Nucleus accumbens (tissue), 56 donors: ENCODE data around the gene ZFPM1.

ENCODE experiments used
- DNase-seq, 56 donors: peaks; one replicate each; lab custom pipeline; 2025; lab: John Stamatoyannopoulos, UW

The ZFPM1 gene

DNA sequence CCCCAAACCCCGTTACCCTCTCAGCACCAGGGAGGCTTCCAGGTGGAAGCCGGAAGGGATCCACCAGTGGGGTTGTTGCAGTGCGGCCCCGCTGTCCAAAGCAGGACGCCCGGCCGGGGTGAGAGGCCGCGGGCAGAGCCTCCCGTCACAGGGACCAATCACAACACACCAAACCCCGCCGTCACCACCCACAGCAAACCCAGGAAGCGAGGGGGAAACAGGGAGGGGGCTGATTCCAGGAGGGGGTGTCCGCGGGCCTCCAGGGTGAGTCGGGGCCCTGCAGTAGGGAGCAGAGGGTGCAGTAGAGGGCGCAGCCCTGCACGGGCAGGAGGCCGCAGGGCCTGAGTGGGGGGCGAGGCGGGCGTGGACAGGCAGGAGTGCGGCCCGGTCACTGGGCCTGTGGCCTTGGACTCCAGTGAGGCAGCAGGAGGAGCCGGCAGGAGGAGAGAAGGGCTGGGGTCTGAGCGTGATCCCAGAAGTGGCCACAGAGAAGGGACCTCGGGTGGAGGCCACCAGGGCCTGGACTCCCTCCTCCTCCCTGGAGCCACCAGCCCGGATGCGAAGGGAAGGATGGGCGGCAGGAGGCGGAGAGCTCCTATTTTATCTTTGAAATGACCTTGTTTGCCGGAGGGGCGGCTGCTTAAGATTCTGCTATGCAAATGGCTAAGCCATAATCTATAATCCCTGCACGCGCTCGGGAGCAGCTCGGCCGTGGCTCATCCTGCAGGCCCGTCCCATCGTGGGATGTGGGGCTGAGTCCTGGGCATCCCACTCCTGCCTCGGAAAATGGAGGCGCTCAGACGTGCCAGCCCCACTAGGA lies 41.5 kb downstream of the ZFPM1 start:
- DNase-seq, result no peak

DNA sequence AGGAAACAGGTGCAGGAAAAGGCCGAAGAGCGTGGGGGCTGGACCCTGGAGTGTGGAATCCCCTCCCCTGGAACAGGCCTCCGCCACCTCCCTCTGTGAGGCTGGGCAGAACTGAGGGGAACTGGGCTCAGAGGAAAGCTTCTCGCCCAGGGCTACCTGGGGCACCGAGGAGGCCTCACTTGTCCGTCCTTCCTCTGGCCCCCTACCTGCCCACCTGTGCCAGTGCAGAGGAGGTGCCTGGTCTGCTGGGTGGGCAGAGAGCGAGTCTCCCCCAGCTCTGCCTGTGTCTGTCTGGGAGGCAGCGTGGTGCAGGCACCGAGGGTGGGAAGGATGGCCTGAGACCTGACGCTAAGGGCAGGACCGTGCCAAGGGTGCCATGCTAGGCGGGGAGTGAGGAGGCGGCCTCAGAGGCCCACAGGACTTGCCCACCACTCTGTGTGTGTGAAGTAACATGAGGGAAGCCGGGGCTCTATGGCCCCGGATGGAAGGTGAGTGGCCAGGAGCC lies 42.2 kb downstream of the ZFPM1 start:
- no peak for DNase-seq

DNA sequence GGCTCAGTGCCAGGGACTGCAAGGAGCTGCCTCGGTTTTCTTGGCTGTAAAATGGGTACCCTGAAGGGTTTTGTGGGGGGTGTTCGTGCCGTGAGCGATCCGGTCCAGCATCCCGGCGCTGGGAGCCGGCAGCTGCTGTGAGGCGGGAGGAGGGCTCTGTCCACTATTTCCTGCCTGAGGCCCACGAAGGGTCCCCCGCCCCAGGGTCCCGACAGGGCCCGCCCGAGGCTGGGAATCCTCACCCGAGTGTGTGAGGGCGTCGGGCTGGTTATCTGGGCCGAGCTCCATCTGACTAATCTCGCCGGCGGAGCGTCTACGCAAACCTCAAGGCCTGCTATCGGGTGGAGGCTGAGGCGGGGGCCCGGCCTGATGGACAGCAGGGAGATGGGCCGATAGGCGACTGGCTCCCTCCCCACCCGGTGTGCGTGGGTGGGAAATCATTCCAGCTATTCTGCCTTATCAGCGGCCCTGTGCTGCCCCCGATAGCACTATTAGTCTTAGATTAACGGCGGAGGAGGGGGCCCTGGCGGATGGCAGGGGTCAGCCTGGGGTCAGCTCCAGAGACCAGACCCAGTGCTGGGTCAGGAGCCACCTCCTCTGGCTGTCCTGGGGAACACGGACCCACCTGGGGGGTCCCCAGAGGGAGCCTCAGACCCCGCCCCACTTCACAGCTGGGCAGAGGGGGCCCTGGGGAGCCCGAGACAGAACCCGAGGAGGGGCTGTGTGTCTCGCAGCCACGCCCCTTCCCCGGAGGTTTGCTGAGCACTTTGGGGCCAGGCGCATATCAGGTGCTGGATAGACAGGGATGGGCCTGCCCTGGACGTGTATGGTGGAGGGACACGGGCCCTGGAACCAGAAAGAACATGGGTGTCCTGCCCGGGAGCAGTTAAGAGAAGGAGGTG lies 44.7 kb downstream of the ZFPM1 start:
- no peak for DNase-seq

DNA sequence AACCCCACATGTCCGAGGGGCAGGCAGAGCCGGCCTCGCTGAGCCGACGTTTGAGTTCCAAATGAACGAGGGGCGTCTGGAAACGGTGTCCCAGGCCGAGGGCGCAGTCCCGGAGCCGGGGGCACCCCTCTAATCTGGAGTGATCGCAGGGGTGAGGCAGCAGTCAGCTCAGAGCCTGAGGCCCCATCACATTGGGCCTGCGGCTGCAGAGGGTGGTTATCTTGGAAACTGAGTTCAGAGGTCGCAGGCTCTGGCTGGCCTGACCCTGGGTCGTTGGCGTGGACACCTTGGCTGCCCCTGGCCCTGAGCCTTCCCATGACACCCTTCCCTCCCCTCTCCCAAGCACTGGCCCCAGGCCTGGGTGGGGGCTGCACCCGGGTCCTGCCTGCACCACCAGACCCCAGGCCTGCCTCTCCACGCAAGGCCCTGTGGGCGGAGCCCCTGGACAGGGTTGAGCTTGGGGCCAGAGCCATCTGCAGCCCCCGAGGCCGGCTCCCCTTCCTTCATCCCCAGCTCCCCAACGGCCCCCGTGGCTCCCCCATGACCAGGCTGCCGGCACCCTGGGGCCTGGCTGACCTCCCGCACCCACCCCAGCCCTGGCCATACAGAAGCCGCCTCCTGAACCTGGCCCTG lies 45.6 kb downstream of the ZFPM1 start:
- DNase-seq, result no peak

DNA sequence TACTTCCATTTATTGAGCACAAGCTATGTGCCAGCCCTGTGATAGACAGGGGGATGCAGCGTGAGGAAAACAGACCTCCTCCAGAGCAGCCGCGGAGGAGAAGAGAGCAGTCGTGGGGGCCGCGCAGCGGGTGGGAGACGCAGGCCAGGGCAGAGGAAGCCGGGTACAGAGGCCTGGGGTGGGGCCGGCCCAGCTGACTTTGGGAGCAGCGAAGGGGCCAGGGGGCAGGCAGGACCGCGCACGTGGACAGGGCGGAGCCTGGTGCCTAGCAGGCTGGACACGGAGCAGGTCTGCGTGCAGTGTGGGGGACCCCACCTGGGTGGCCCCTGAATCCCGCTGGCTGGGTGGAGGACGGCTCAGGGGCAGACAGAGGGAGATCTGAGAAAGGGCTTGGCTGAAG lies 46.2 kb downstream of the ZFPM1 start:
- DNase-seq, result no peak

DNA sequence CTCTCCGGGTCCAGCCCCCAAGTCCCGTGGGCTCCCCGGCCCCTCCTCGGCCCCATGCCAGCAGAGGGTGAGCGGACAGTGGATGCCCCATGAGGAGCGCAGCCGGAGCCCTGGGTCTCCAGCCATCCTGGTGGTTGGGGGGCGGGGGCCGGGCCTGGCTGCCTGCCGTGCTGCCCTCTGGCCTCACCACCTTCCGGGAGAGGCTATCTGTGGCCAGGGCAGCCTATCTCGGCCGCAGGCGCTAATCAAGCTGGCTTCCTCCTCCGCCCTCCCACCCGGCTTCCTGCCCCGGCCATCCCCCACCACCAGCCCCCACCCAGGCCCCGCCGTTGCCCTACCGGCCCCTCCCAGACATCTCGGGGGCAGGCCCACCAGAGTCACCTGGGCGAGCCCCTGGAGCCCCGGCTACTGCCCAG lies 46.8 kb downstream of the ZFPM1 start:
- no peak for DNase-seq

DNA sequence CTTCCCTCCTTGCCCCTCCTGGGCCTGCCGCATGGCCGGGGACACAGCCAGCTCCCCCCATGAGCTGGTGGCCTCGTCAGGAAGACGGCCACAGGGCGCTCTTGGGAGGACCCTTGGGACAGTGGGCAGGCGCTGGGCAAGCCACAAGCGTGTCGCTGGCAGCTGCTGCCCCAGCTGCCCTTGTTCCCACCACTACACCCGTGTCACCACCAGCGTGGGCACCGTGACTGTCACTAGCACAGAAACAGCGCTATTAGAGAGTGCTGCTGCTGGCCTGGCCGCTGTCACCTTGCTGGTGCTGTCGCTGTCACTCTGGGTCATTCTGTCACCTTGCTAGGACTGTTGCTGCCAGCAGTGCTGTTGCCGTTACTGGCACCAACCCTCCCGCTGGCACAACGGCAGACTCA lies 47.2 kb downstream of the ZFPM1 start:
- DNase-seq, result no peak

DNA sequence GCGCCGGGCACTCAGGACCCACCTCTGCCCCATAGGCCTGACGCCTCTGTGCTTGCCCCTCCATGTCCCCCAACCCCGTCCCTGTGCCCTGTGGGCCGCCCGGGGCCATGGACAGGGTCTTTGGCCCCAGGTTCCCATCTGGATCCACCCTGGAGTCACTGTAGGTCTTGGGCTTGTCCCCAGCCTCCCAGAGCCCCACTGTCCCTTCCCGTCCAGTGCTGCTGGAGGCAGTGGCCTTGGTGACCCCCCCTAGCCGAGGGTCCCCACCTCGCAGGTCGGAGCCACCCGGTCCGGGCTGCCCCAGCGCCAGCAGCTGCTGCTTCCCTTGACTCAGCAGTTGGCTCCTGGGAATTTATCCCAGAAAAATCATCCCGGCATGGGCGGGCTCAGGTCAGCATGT lies 49.3 kb downstream of the ZFPM1 start:
- no peak for DNase-seq

DNA sequence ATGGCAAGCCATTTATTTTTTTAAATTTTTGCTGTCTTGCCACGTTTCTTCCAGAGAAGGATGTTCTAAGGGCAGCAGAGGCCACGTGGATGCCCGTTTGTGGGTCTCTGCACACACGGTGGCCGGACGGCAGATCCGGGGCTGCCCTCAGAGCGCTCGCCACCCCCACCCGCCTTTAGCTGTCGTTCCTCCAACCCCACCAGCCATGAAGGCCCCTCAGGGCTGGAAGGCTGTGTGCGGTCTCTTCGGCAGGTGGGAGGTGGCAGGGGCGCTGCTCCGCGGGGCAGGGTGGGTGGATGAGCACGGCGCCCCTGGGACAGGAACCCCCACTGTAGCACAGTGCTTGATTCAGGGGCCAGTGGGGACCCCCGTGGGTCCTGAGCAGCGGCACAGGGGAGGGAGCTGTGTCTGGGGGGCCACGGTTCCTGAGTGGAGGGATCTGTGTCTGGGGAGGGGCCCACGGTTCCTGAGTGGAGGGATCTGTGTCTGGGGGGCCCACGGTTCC lies 49.7 kb downstream of the ZFPM1 start:
- no peak for DNase-seq

DNA sequence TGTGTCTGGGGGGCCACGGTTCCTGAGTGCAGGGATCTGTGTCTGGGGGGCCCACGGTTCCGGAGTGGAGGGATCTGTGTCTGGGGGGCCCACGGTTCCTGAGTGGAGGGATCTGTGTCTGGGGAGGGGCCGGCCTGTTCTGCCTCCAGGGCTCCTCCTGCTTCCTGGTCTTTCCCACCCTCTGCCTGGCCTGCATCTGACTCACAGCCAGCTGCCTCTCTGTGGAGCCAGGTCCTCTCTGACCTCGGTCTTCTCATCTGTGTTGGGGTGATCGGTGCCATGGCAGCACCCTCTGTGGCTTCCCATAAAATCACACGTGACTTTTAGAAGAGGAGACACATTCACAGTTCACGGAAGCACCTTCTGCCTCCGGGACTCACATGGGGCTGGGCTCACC lies 50.3 kb downstream of the ZFPM1 start:
- no peak for DNase-seq

DNA sequence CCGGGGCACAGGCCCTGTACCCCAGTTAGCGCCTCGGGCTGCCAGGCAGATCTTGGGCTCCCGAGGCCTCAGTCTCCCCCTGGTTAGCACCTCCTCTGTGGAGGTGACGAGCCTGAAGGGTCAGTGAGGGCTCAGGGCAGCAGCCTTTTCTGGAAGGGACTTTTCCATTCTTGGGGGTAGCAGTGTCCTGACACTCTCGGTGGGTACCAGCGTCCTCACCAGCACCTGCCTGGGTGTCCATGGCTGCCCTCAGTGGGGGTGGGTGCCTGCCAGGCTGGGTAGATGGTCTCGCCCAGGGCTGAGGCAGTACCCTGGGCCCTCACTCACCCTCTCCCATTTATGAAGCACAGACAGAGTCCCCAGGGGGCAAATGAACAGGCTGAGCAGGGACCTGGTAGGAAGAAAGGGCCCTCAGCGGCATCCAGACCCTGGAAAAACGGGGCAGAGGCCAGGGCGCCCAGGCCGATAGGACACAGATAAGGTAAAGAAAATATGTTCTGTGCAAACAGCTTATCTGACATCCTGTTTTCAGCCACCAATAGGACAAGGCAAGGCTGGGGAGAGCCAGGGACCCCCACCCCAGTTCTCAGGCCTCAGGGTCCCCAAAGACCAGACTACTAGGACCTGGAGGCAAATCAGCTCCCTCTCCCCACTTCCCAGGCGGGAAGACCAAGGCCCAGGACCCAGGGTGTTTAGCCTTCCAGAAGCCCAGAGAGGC lies 50.9 kb downstream of the ZFPM1 start:
- no peak for DNase-seq

DNA sequence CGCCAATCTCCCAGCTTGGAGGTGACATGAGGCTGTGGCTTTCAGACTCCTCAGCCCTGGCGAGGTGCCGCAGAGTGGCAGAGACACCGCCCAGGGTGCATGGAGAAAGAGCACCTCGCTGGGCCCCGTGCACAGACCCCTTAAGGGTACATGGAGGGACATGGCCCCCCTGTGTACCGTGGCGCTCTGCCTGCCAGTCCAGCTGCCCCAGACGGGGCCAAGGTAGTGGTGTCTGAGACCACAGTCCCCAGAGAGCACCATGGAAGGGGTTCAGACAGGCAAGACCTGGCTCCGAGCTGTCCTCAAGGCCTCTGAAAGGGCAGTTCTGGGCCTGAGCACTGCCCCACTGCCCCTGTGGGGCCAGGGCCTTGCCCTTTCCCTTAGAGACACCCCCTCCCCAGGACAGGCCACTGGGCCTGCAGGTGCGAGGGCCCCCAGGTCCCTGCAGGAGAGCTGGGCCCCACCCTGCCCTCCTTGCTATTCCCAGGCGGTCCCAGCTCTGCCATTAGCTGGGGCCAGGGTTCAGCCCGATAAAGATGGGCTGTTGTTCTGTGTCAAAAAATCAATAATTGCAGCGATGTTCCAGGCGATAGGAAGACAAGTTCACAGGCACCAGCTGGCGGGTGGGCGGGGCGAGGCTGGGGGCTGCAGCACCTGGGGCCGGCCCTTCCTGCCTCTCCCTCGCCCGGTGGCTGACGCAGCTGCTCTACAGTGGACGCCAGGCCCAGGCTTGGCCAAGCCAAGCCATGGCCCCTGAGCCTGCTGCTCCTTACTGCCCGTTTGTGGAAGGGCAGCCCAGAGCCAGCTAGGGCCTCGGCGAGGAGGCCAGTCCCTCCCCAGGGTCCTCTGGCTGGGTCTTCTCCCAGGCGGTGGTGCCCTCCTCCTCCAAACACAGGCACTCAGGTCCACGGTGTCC lies 51.7 kb downstream of the ZFPM1 start:
- no peak for DNase-seq

DNA sequence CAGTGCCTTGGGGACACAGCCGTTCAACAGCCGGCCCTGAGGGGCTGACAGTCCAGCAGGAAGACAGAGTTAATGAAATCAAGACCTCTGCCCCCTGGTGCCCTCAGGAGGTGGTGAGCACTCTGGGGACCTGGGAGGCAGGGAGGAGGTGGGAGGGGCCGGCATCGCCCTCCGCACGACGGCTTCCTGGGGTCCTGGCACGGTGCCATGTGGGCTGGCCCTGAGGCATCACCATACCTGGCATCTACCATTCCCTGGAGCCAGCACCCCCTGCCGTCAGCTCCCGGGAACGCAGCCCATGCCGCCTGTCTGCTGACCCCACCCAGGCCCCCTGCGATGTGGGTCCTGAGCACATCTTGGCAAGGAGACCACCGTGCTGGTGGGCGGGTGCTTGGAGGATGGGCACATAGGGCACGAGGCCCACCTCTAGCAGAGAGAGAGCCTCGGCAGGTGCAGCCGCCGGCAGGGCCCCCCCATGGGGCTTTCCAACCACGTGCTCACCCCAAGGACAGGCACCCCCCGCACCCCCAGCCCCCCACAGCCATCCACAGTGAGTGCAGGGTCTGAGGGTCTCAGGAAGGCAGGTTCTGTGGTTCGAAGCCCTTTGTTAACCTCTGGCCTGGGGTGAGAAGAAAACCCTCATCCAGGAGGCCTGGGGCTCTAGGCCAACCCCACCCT lies 52.5 kb downstream of the ZFPM1 start:
- peak in 3 of 56 donors; percentile 11 to 37 (median 28) for DNase-seq

DNA sequence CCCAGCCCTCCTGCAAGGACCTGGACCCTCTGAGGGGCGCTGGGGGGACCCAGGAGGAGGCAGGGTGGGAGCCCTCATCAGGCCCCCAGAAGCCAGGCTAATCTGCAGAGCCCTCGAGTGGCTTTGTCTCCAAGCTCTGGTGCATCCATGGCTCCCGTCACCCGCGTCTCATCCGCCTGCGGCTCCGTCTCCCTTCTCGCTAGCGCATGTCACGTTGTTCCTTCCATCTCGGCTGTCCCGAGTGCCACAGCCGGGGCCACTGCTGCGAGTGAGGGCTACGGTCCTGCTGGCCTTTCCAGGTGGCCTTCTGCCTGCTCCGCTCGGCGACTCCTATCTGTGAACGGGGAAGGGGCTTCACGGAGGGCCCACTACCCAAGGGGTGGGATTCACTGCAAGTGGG lies 53.6 kb downstream of the ZFPM1 start:
- no peak for DNase-seq

DNA sequence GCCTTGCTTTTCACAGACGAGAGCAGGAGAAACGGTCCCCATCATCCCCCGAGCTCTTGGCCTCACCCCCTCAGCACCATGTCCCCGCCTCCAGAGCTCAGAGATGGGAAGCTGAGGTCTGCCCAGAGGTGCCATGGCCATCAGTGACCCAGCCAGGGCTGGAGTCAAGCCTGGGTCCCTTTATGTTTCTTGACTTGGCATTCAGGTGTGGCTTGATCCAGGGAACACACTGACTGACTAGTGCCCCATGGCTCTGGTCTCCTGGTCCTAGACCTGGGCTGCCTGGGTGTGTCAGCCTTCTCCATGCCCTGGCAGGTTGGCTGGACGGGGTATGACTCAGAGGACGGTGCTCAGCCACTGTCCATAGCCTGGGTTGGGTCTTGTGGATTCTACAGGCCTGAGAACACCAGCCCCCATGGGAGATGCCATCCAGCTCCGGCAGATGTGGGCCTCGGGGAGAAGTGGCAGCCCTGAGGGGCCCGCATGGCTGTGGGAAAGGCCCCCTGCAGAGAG lies 54.2 kb downstream of the ZFPM1 start:
- DNase-seq, result no peak

DNA sequence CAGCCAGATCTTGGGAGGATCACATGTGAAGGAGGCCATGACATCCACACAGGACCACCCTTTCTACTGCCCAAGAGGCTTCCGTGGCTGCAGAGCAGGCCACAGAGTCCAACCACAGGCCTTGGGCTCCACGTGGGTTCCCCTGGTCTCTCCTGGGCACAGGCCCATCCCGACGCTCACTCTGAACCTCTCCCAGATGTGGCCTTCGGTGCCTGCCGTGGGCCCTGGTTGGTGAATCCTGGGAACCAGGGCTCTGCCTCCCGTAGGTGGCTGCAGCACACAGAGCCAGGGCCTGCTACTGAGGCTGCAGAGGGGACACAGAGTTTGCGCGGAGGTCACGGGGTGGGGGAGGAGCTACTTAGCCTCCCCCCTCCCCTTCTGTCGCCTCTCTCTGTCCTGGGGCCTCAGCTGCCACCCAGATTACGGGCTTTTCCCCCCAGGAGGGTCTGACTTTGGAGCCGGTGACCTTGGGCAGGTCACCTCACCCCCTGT lies 55.3 kb downstream of the ZFPM1 start:
- DNase-seq, result no peak

DNA sequence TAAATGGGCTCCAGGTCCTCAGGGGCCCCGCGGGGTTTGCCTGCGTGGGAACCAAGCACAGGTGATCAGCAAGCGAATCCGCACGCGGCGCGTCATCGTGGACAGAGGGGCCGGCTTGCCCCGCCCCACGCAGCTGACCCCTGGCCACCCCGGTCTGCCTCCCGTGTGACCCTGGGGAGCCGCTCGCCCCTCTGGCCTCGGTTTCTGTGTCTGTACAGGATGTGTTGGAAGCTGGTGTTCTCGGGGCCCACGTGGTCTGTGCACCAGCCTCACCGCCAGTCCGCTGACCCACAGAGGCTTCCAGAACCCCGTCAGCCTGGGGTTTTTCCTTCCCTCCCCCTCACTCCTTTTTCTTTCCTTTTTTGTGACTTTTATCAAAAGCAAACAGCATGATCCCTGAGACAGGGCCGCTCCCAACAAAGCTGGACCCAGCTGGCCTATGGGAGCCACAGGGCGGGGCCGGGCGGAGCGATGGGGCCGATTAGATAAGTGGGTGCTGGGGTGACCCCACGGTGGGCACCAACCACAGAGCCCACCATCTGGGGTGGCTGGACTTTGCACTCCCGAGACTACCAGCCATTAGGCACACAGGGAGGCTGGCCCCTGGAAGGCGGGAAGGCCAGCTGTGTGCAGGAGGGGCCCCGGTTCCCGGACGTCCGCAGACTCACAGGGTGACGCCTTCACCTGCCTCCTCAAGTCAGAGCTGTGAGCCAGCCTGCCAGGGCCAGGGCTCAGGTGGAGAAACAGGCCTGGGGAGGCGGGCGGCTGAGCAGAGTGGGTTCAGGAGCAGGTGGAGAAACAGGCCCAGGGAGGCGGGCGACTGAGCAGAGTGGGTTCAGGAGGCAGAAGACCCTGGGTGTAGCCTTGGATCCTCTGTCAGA lies 56.0 kb downstream of the ZFPM1 start:
- DNase-seq, result no peak
